Colon (tissue), 2 donors: ENCODE results near the gene CEP55.
"Not testable (repeated sequence)": the region's sequence is repeated elsewhere in the genome, so short reads cannot be mapped to it uniquely, and the experiment has no call there.

Experiments
- FAIRE-seq: peaks from 2 replicates; lab custom pipeline; 2012; peaks lifted over from hg19 to GRCh38; lab: Jason Lieb, UNC
- donor health status: control.
- donor health status: control.

Gene CEP55

GRCh38 chr10:93513091-93513490 lies 16.7 kb downstream of the CEP55 start:
- FAIRE-seq, result no peak

GRCh38 chr10:93514521-93514920 lies 18.1 kb downstream of the CEP55 start:
- FAIRE-seq, result no peak

- no peak for FAIRE-seq
Measured at GRCh38 chr10:93515071-93516005, 18.9 kb downstream of the CEP55 start.

GRCh38 chr10:93516006-93516380 lies 19.6 kb downstream of the CEP55 start:
- FAIRE-seq, result no peak

- FAIRE-seq, result no peak
Measured at GRCh38 chr10:93518531-93518930, 22.1 kb downstream of the CEP55 start.

GRCh38 chr10:93535293-93535692 lies 38.9 kb downstream of the CEP55 start:
- FAIRE-seq, result no peak

GRCh38 chr10:93540871-93541270 lies 44.5 kb downstream of the CEP55 start:
- not testable (repeated sequence) for FAIRE-seq

- no peak for FAIRE-seq
Measured at GRCh38 chr10:93541402-93542357, 45.3 kb downstream of the CEP55 start.

GRCh38 chr10:93542358-93542791 lies 46.0 kb downstream of the CEP55 start:
- FAIRE-seq, result no peak

- FAIRE-seq, result not testable (repeated sequence)
Measured at GRCh38 chr10:93546995-93547394, 50.6 kb downstream of the CEP55 start.

- no peak for FAIRE-seq
Measured at GRCh38 chr10:93547522-93547921, 51.1 kb downstream of the CEP55 start.

- no peak for FAIRE-seq
Measured at GRCh38 chr10:93548376-93549071, 52.1 kb downstream of the CEP55 start.

- no peak for FAIRE-seq
Measured at GRCh38 chr10:93550606-93551005, 54.2 kb downstream of the CEP55 start.

GRCh38 chr10:93552780-93553179 lies 56.4 kb downstream of the CEP55 start:
- FAIRE-seq, result no peak

GRCh38 chr10:93553482-93554315 lies 57.3 kb downstream of the CEP55 start:
- no peak for FAIRE-seq

- FAIRE-seq, result no peak
Measured at GRCh38 chr10:93554316-93554663, 57.9 kb downstream of the CEP55 start.

GRCh38 chr10:93554760-93555432 lies 58.5 kb downstream of the CEP55 start:
- FAIRE-seq, result no peak

- FAIRE-seq, result no peak
Measured at GRCh38 chr10:93559490-93559889, 63.1 kb downstream of the CEP55 start.

GRCh38 chr10:93560541-93560940 lies 64.1 kb downstream of the CEP55 start:
- FAIRE-seq, result no peak

- FAIRE-seq, result no peak
Measured at GRCh38 chr10:93565446-93565845, 69.0 kb downstream of the CEP55 start.
